HFF-Myc (cell line): Measurements from ENCODE around the gene FCHSD1.

ENCODE experiments used
- DNase-seq: peaks from one replicate; pipeline ENCODE4 v3.0.0-alpha.2; 2011; ENCODE audit warnings: low read depth; ENCODE audit errors: extremely low read depth
- H3K4me3 ChIP-seq: replicated peaks from 2 replicates; pipeline ENCODE4 v1.5.1; 2011; ENCODE audit warnings: low read depth, mild to moderate bottlenecking, control low read depth, low read length
- TF ChIP-seq, protein P1 (sequence below): IDR thresholded peaks from 2 replicates; pipeline ENCODE4 v1.5.1; 2012; ENCODE audit warnings: mild to moderate bottlenecking, low read depth, low read length, control low read depth; ENCODE audit errors: missing control alignments

The FCHSD1 gene

DNA sequence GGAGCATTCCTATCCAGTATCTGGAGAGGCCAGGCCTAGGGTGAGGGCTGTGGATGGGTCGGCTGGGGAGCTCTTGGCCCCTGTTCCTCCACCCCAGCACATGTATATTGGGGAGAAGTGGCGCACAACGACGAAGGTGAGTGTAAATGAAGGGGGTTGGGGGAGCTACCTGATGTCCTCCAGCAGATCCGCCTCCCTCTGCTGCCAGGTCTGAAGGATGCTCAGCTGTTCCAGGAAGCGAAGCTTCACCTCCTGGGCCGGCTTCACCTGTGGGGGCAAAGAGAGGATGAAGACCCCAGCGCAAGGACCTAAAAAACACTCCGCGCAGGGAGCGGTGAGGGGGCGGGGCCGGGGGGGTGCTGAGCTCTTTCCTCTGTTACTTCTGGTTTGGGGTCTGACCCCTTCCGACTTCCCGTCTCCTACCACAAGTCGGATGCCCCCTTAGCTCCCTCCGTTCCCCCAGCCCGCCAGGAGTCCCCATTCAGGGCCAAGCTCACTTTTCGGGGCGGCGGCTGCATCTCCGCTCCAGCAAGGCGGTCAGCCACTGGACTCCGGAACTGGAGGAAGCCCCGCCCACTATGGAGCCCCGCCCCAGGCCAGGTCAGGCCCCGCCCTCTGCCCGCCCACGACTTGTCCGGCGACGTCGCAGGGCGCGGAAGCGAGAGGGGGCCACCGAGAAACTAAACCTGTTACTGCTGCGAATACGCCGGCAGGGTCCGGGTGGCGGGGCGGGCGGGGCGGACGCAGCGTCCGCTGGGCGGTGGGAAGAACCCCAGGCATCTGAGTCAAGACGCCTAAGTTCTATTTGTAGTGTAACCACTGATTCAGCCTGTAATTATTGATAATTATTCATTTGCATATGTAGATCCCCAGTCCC lies at the start of gene FCHSD1:
Gene FCHSD1 (minus strand): TSS at position 568 of the 877 bp plus-strand sequence. CDS start 50 bp downstream, at position 518.
- peak within 1 kb of the TSS; percentile 63 for H3K4me3 ChIP-seq
- TF ChIP-seq, protein P1, sequence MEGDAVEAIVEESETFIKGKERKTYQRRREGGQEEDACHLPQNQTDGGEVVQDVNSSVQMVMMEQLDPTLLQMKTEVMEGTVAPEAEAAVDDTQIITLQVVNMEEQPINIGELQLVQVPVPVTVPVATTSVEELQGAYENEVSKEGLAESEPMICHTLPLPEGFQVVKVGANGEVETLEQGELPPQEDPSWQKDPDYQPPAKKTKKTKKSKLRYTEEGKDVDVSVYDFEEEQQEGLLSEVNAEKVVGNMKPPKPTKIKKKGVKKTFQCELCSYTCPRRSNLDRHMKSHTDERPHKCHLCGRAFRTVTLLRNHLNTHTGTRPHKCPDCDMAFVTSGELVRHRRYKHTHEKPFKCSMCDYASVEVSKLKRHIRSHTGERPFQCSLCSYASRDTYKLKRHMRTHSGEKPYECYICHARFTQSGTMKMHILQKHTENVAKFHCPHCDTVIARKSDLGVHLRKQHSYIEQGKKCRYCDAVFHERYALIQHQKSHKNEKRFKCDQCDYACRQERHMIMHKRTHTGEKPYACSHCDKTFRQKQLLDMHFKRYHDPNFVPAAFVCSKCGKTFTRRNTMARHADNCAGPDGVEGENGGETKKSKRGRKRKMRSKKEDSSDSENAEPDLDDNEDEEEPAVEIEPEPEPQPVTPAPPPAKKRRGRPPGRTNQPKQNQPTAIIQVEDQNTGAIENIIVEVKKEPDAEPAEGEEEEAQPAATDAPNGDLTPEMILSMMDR = no peak
- DNase-seq = peak; percentile 47

DNA sequence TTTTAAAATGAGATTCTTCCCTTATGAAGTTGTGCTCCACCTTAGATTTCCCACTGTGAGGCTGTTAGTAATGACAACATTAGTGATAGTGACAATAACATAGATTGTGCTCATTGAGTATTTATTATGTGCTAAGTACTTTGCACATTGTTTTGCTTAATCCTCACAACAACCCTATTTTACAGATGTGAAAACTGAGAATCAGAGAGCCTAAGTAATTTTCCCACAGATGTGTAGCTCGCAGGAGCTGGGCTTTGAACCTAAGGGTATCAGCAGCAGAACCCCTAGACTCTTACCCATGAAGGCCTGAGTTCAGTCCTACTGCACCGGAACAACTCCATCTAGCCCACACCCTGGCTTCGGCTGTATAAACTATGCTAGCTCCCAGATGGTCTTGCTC lies 46.4 kb upstream of the FCHSD1 start:
- H3K4me3 ChIP-seq = no peak overlapping the region
- TF ChIP-seq, protein P1 = no peak
- DNase-seq = no peak

DNA sequence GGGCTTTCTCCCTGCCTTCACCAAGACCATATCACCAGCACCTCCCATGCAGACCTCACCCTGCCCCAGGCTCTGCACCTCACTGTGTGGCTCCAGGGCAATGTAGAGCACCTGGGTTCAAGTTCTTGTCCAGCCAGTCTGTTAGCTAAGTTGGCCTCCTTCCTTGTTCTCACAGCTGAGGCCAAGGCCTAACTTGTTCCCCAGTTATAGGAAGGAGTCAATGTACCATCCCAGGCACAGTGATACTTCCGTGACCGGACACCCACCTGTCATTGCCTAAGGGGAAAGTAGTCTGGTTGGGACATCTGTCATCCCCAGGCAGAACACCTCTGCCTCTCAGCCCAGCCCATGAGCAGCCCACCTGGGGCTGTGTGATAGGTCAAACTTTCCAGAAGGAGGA lies 45.2 kb upstream of the FCHSD1 start:
- TF ChIP-seq, protein P1 = no peak
- DNase-seq = no peak
- no peak overlapping the region for H3K4me3 ChIP-seq

DNA sequence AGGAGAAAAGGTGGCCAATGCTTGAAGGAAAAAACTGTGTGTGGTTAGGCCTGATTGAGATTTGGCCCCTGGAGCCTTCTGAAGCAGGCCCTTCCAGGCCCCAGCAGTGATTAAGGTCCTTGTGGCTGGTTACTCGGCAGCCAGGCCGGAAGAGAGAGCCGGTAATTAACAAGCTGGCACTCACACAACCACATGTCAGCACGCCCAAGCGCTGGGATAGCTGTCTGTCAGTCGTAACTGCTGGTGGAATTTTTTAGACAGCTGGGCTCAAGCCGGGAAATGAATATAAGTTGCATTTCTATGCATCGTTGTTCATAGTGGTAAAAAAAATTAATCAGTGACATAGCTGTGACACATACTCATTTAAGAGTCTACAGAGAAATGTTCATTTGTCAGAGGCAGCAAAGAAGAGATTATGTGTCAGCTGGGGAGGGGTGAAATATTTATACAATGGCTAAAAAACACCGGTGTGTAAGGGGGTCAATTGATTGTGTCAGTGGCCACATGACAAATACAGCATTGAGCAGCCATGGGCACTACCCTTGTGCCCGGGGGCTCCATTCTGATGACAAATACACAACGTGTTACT lies 44.5 kb upstream of the FCHSD1 start:
- TF ChIP-seq, protein P1 = no peak
- no peak overlapping the region for H3K4me3 ChIP-seq
- DNase-seq = no peak

DNA sequence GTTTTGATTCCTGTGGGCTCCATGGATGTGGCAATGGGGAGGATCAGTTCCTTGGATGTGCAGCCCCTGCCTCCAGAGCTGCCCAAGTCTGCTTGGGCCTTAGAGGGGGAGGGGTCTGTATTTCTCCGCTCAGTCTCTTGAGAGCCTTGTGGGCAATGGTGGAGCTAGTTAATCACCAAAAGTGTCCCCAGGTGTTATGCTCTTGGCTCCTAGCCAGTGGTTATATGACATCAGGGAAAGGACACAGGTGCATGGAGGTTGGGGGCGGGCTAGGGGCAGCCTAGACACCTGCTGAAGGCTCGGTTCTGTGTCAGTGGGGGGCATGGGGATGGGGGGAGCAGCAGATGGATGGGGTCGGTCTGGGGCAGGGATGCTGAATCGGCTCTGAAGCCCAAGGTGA lies 43.3 kb upstream of the FCHSD1 start:
- TF ChIP-seq, protein P1 = no peak
- no peak for DNase-seq
- no peak overlapping the region for H3K4me3 ChIP-seq

DNA sequence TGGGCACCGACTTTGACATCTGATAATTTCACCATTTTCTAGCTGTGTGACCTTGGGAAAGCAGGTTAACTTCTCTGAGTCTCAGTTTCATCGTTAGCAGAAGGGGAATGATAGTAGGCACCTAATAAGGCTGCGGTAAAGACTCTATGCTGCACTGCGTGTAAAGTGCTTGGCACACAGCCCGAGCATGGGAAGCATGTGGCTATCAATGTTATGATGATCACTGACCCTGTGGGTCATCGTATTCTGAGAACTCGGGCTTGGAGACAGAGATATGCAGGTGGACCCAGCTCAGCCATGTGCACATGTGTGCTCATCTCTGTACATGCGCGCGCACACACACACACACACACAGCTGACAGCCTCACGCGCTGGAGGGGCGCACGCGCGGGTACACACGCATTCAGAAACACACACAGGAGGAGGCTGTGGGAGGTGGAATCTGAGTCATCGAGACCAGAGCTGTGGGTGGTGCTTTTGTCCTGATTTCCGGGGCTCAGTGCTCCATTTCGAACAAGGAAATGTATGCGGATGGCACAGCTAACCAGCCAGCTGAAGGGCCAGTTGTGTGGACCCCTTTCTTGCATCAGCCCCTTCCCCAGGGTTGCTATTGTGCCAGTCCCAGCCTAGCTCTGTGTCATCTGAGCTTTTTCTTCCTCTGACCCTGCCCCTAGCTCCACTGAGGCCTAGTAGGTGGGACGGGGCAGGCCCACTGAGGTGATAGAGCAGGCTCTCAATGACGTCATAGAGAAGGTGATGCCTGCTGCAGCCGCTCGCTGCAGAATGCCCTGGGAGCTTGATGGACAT lies 41.9 kb upstream of the FCHSD1 start:
- no peak overlapping the region for H3K4me3 ChIP-seq
- TF ChIP-seq, protein P1 = no peak
- DNase-seq = no peak
